ENCODE data around the gene XRN2. TPM values are rescaled to one million over a fixed set of nuclear protein-coding genes. Genes with fewer than 3 reads are reported as not detected.
A peak's percentile ranks its signal among the peaks of the same experiment; 100 is the strongest.

The XRN2 gene
- total and polyA plus RNA-seq, 2 of the 13 experiments (the other 11 are each of a cell fraction or from before 2014, with no cell fraction given): 90.3 to 171 TPM

GRCh38 chr20:21303061-21303871, at the start of gene XRN2 (continued):
- TF ChIP-seq KIAA2018 (CRISPR knock-in tag; IDR thresholded peaks at IDR 0.05; ENCODE audit: borderline replicate concordance) (no peak), ZNF878 (CRISPR knock-in tag; IDR thresholded peaks at IDR 0.05) (peak; percentile 91), RBAK (CRISPR knock-in tag; IDR thresholded peaks at IDR 0.05) (peak; percentile 25; the same call in 1 of the 2 replicates), RARG (CRISPR knock-in tag; IDR thresholded peaks at IDR 0.05; ENCODE audit: low read depth) (peak; percentile 88; the same call in 1 of the 2 replicates), E2F2 (CRISPR knock-in tag; IDR thresholded peaks at IDR 0.05; ENCODE audit: borderline replicate concordance) (peak; percentile 79; the same call in 1 of the 2 replicates), MYC (CRISPR knock-in tag; IDR thresholded peaks at IDR 0.05; ENCODE audit: borderline replicate concordance) (peak; percentile 99), ZBTB7B (CRISPR knock-in tag; IDR thresholded peaks at IDR 0.05) (peak; percentile 53), MZF1 (CRISPR knock-in tag; IDR thresholded peaks at IDR 0.05; ENCODE audit: borderline replicate concordance) (peak; percentile 56; the same call in 1 of the 2 replicates), ARNT (IDR thresholded peaks at IDR 0.05) (no peak), ZNF280D (CRISPR knock-in tag; IDR thresholded peaks at IDR 0.05) (peak; percentile 70), ZNF224 (CRISPR knock-in tag; IDR thresholded peaks at IDR 0.05) (0 out of 2 replicates have a peak, but pooled peaks have one; percentile 25), MED13 (CRISPR knock-in tag; IDR thresholded peaks at IDR 0.05) (0 out of 2 replicates have a peak, but pooled peaks have one; percentile 80), NCOA2 (CRISPR knock-in tag; IDR thresholded peaks at IDR 0.05) (peak; percentile 66), FOXO4 (CRISPR knock-in tag; conservative IDR thresholded peaks at IDR 0.05) (0 out of 2 replicates have a peak, but pooled peaks have one; percentile 90), SMARCE1 (IDR thresholded peaks at IDR 0.05; ENCODE audit: borderline replicate concordance) (no peak)

All from HepG2 (cell line).